ENCODE results near the gene PRUNE2.

DNA sequence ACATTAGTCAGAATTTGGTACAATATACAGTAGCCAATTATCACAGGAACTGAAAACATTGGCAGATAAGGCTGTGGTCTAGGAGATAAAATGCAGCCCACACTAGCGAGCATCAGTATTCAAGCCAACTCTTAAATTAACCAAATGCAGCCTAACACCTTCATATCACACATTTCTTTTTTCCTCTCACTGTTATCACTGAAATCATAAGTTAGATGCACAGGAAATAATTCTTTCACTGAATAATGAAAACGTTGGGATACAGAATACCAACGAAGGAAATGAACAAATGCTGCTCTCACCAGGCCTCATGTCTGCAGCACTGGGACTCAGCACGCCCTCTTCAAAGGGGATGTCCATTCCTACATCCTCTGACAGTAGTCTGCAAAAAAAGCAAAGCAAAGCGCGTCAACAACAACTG, 250.8 kb downstream of the PRUNE2 start:
- TF ChIP-seq CEBPB (IDR thresholded peaks at IDR 0.05; ENCODE audit: low read depth) (no peak), POLR2AphosphoS5 (IDR thresholded peaks at IDR 0.05; ENCODE audit: low read depth, low read length) (no peak), EZH2 (IDR thresholded peaks at IDR 0.05) (no peak)
- TF ChIP-seq, protein P1, sequence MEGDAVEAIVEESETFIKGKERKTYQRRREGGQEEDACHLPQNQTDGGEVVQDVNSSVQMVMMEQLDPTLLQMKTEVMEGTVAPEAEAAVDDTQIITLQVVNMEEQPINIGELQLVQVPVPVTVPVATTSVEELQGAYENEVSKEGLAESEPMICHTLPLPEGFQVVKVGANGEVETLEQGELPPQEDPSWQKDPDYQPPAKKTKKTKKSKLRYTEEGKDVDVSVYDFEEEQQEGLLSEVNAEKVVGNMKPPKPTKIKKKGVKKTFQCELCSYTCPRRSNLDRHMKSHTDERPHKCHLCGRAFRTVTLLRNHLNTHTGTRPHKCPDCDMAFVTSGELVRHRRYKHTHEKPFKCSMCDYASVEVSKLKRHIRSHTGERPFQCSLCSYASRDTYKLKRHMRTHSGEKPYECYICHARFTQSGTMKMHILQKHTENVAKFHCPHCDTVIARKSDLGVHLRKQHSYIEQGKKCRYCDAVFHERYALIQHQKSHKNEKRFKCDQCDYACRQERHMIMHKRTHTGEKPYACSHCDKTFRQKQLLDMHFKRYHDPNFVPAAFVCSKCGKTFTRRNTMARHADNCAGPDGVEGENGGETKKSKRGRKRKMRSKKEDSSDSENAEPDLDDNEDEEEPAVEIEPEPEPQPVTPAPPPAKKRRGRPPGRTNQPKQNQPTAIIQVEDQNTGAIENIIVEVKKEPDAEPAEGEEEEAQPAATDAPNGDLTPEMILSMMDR (IDR thresholded peaks at IDR 0.05 in 2 of 3, conservative IDR thresholded peaks at IDR 0.05 in 1 of 3; ENCODE audit: borderline replicate concordance in 1 of 3, insufficient read depth in 1 of 3, low read depth in 2 of 3, low read length in 2 of 3), result no peak

Data from HCT116 (cell line).